Neural crest cell (in vitro differentiated cells): Measurements from ENCODE around the gene SUGP2. TPM values are rescaled to one million over a fixed set of nuclear protein-coding genes. Genes with fewer than 3 reads are reported as not detected.

Experiments used
- DNase-seq: peaks from one replicate; pipeline ENCODE4 v3.0.0; 2021; ENCODE audit warnings: low read depth, mixed read lengths, low spot score
- H3K27ac Mint-ChIP-seq: one replicate; pipeline ENCODE4 v1.8.0; 2021; ENCODE audit warnings: mild to moderate bottlenecking, mixed read lengths; ENCODE audit not compliant: unreplicated experiment
- H3K27me3 Mint-ChIP-seq: 2 replicates; pipeline ENCODE4 v1.8.0; 2021; ENCODE audit warnings: low read depth, mild to moderate bottlenecking, mixed read lengths
- H3K36me3 Mint-ChIP-seq: 2 replicates; pipeline ENCODE4 v1.8.0; 2021; ENCODE audit warnings: low read depth, mild to moderate bottlenecking, mixed read lengths
- H3K4me1 Mint-ChIP-seq: 2 replicates; pipeline ENCODE4 v1.8.0; 2021; ENCODE audit warnings: mixed read lengths
- H3K4me3 Mint-ChIP-seq: one replicate; pipeline ENCODE4 v1.8.0; 2021; ENCODE audit warnings: mild to moderate bottlenecking, mixed read lengths
- H3K9me3 Mint-ChIP-seq: 2 replicates; pipeline ENCODE4 v1.8.0; 2021; ENCODE audit warnings: mixed read lengths
- CTCF ChIP-seq: fragments of 200-600 bp; sonication (generic); conservative IDR thresholded peaks from 2 replicates; pipeline ENCODE4 v1.5.0; 2021; ENCODE audit warnings: antibody characterized with exemption, mild to moderate bottlenecking
- total RNA-seq: library from RNA; stranded (reverse); gene quantifications from 2 replicates; pipeline ENCODE4 v1.2.1, GENCODE V29; 2021

Gene SUGP2
- total RNA-seq, 1 donor from 2014 or later = 160 TPM

GRCh38 chr19:19067276-19068072 lies 34.2 kb upstream of the SUGP2 start:
- peak overlapping the region; percentile 66 for H3K4me3 Mint-ChIP-seq
- no peak for TF ChIP-seq CTCF

GRCh38 chr19:19064811-19065745 lies 31.8 kb upstream of the SUGP2 start:
- Mint-ChIP-seq H3K4me1 (peaks cover 28% of the 10 kb centered on the region), H3K27ac (no peak overlapping the region), H3K36me3 (no peaks in the 10 kb centered on the region), H3K4me3 (peak overlapping the region; percentile 90), H3K9me3 (no peaks in the 10 kb centered on the region), H3K27me3 (peaks cover 22% of the 10 kb centered on the region)
- peak; percentile 12 for DNase-seq
- TF ChIP-seq CTCF = no peak

More at GRCh38 chr19:19067276-19068072, 34.2 kb upstream of the SUGP2 start:
- no peak for DNase-seq
- Mint-ChIP-seq H3K36me3 (no peaks in the 10 kb centered on the region), H3K27ac (peak overlapping the region; percentile 62), H3K4me1 (peaks cover 27% of the 10 kb centered on the region), H3K9me3 (no peaks in the 10 kb centered on the region), H3K27me3 (peaks cover 22% of the 10 kb centered on the region)

- peak overlapping the region; percentile 90 for H3K4me3 Mint-ChIP-seq
- H3K27ac Mint-ChIP-seq = no peak overlapping the region
- peaks cover 22% of the 10 kb centered on the region for H3K27me3 Mint-ChIP-seq
- DNase-seq = no peak
- H3K9me3 Mint-ChIP-seq = no peaks in the 10 kb centered on the region
- no peaks in the 10 kb centered on the region for H3K36me3 Mint-ChIP-seq
- peaks cover 28% of the 10 kb centered on the region for H3K4me1 Mint-ChIP-seq
- TF ChIP-seq CTCF = peak; percentile 49
Measured at GRCh38 chr19:19064098-19064722, 30.9 kb upstream of the SUGP2 start.

GRCh38 chr19:19063183-19064097 lies 30.1 kb upstream of the SUGP2 start, which contains the start of gene SLC25A42:
Gene SLC25A42, plus strand, starts transcription at chr19:19063994. Its CDS starts 32,131 bp downstream, at chr19:19096125.
- Mint-ChIP-seq H3K27ac (peak within 1 kb of the TSS; percentile 86), H3K4me1 (peaks cover 28% of the 10 kb centered on the region), H3K27me3 (peaks cover 22% of the 10 kb centered on the region), H3K4me3 (peak within 1 kb of the TSS; percentile 90), H3K9me3 (no peaks in the 10 kb centered on the region), H3K36me3 (no peaks in the 10 kb centered on the region)
- DNase-seq = peak; percentile 98
- no peak for TF ChIP-seq CTCF
